Germinal center (tissue), 1 donor: ENCODE results near the gene FRMD1.

Experiments used
- DNase-seq: peaks from one replicate; pipeline ENCODE4 v3.0.0; 2012; ENCODE audit warnings: mixed read lengths, low spot score

Gene FRMD1

GRCh38 chr6:168027521-168027920, 51.5 kb downstream of the FRMD1 start:
- no peak for DNase-seq

- DNase-seq, result no peak
Measured at GRCh38 chr6:168026925-168027324, 52.1 kb downstream of the FRMD1 start.

GRCh38 chr6:168025831-168026710, 52.9 kb downstream of the FRMD1 start:
- DNase-seq, result no peak

GRCh38 chr6:168024951-168025510, 54.0 kb downstream of the FRMD1 start:
- DNase-seq, result no peak

- DNase-seq, result no peak
Measured at GRCh38 chr6:168022488-168023321, 56.3 kb downstream of the FRMD1 start.

GRCh38 chr6:168021581-168021980, 57.4 kb downstream of the FRMD1 start:
- DNase-seq, result no peak

- DNase-seq, result no peak
Measured at GRCh38 chr6:168020242-168020641, 58.8 kb downstream of the FRMD1 start.

GRCh38 chr6:168018664-168019063, 60.3 kb downstream of the FRMD1 start:
- DNase-seq, result no peak

- no peak for DNase-seq
Measured at GRCh38 chr6:168017629-168018028, 61.4 kb downstream of the FRMD1 start.

GRCh38 chr6:168016721-168017525, 62.1 kb downstream of the FRMD1 start:
- no peak for DNase-seq

- no peak for DNase-seq
Measured at GRCh38 chr6:168016176-168016620, 62.8 kb downstream of the FRMD1 start.

GRCh38 chr6:168015482-168016175, 63.4 kb downstream of the FRMD1 start:
- DNase-seq, result no peak

GRCh38 chr6:168015009-168015408, 64.0 kb downstream of the FRMD1 start:
- no peak for DNase-seq

GRCh38 chr6:168014428-168014827, 64.6 kb downstream of the FRMD1 start:
- no peak for DNase-seq

GRCh38 chr6:168013250-168013915, 65.6 kb downstream of the FRMD1 start:
- no peak for DNase-seq

GRCh38 chr6:168012431-168013249, 66.4 kb downstream of the FRMD1 start:
- DNase-seq, result no peak

- no peak for DNase-seq
Measured at GRCh38 chr6:168011291-168011690, 67.7 kb downstream of the FRMD1 start.

- DNase-seq, result no peak
Measured at GRCh38 chr6:168009331-168009730, 69.7 kb downstream of the FRMD1 start.

GRCh38 chr6:168007592-168008338, 71.2 kb downstream of the FRMD1 start:
- no peak for DNase-seq
